A673 (cell line): ENCODE measurements around the gene FCN2.

Experiments used
- CTCF ChIP-seq: fragments of 300-800, 200-600 bp; sonication (generic); conservative IDR thresholded peaks from 2 replicates; pipeline ENCODE4 v1.5.1; 2017; ENCODE audit warnings: low read depth, mild to moderate bottlenecking, antibody characterized with exemption, low read length, moderate library complexity, mixed read lengths
- EZH2 ChIP-seq: fragments of 200-600 bp; sonication (generic); IDR thresholded peaks from 2 replicates; pipeline ENCODE4 v1.6.1; 2017; ENCODE audit warnings: borderline replicate concordance, low read depth, mild to moderate bottlenecking, mixed read lengths, antibody characterized with exemption, low read length; ENCODE audit not compliant: poor library complexity, severe bottlenecking

- TF ChIP-seq CTCF (no peak), EZH2 (no peak)
Measured at GRCh38 chr9:134913041-134913712, 32.6 kb downstream of the FCN2 start.
